H1 (cell line): ENCODE results near the gene CPEB3. TPM values are rescaled to one million over a fixed set of nuclear protein-coding genes. Genes with fewer than 3 reads are reported as not detected.

ENCODE experiments used
- CBX8 ChIP-seq: fragments of 300-800, 300-1000 bp; sonication (generic); IDR thresholded peaks from 2 replicates; pipeline ENCODE4 v1.7.1; 2016; ENCODE audit warnings: low read depth, low read length, borderline replicate concordance
- GTF2F1 ChIP-seq: IDR thresholded peaks from 2 replicates; pipeline ENCODE4 v1.6.1; 2012; ENCODE audit warnings: low read depth, low read length, improper control_type of control experiment, borderline replicate concordance
- HDAC6 ChIP-seq: IDR thresholded peaks from one replicate; pipeline ENCODE4 v1.7.1; 2012; ENCODE audit warnings: low read depth, mild to moderate bottlenecking, inconsistent platforms, low read length, moderate library complexity
- MAFK ChIP-seq: IDR thresholded peaks from 2 replicates; pipeline ENCODE4 v1.6.1; 2012; ENCODE audit warnings: low read depth, mild to moderate bottlenecking, improper control_type of control experiment, low read length
- SP1 ChIP-seq: IDR thresholded peaks from 2 replicates; pipeline ENCODE4 v1.6.1; 2011; ENCODE audit warnings: low read depth, low read length
- USF2 ChIP-seq: IDR thresholded peaks from 2 replicates; pipeline ENCODE4 v1.6.1; 2011; ENCODE audit warnings: low read length, improper control_type of control experiment
- polyA plus RNA-seq, 7 experiments: library from polyadenylated mRNA; depleted of rRNA in 3 of 7; stranded (reverse) in 5 of 7; unstranded in 2 of 7; fragments of >200 nt in 5 of 7; fragments of 200-250 nt in 2 of 7; gene quantifications; 1 replicate in 5 of 7; 2 replicates in 1 of 7; 4 replicates in 1 of 7; pipeline versions ENCODE4 v1.2.1 to v1.2.3, GENCODE V29; 2011 to 2013; ENCODE audit warnings: missing spikeins in 2 of 7, mixed read lengths in 2 of 7
- total RNA-seq: library from RNA; stranded (reverse); fragmentation: NEBNext Ultra II Directional; extraction: Animal tissue kit (Norgen Biotek cat#: 25700); gene quantifications from 2 replicates; pipeline ENCODE4 v1.2.1, GENCODE V29; 2021

The CPEB3 gene
- total and polyA plus RNA-seq, 2 of the 8 experiments (the other 6 are each of a cell fraction or from before 2014, with no cell fraction given): 0.39 to 1.7 TPM

- no peak for TF ChIP-seq USF2
- no peak for TF ChIP-seq GTF2F1
- no peak for TF ChIP-seq HDAC6
- no peak for TF ChIP-seq CBX8
- TF ChIP-seq MAFK: no peak
- TF ChIP-seq SP1: no peak
Measured at GRCh38 chr10:92052741-92053140, 238.1 kb downstream of the CPEB3 start (continued).
